HG02763 (cell line): ENCODE data around the gene TLE2.

ENCODE experiments used
- ATAC-seq: cut with Tn5 transposase; IDR thresholded peaks from one replicate; pipeline ENCODE4 v1.9.1; 2021; ENCODE audit warnings: mild to moderate bottlenecking, moderate library complexity; ENCODE audit not compliant: unreplicated experiment

TLE2 gene

DNA sequence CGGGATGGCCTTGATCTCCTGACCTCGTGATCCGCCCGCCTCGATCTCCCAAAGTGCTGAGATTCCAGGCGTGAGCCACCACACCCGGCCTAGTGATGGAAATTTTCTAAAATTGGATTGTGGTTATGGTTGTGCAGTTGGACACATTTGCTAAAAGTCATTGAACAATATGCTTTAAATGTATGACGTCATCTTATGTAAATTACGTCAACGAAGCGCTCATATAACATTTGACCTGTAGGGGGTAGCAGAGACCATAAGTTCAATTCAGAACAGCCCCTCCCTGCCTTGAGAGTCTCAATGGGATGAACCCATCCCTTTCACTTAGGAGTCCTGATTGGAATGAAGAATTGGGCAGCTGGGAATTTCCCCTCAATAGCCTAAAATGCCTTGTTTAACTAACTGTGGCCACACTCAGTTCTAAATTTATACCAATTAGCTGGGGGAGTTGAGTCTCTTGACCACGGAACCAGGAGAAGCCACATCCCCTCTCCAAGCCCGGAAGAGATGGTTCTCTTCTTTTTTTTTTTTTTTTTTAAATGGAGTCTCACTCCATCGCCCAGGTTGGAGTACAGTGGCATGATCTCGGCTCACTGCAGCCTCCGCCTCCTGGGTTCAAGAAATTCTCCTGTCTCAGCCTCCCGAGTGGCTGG is 66.9 kb downstream of the TLE2 start:
- ATAC-seq = no peak

DNA sequence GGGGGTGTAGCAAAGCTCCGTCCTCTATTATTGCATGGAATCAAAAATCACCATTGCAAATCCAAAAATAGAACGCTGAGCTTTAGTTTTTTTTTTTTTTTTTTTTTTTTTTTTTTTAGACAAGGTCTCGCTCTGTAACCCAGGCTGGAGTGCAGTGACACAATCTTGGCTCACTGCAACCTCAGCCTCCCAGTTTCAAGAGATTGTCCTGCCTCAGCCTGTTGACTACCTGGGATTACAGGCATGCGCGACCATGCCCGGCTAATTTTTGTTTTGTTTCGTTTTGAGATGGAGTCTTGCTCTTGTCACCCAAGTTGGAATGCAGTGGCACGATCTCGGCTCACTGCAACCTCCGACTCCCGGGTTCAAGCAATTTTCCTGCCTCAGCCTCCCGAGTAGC is 69.0 kb downstream of the TLE2 start:
- ATAC-seq = no peak

DNA sequence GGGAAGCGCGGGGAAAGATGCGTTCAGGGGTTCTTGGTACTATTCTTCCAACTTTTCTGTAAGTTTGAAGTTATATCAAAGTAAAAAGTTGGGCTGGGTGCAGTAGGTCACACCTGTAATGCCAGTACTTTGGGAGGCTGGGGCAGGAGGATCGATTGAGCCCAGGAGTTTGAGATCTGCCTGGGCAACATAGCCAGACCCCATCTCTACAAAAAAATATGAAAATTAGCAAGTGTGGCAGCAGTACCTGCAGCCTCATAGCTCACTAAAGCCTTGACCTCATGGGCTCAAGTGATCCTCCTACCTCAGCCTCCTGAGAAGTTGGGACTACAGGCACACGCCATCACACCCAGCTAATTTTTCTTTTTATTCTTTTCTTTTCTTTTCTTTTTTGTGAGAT is 71.9 kb downstream of the TLE2 start:
- ATAC-seq = no peak

DNA sequence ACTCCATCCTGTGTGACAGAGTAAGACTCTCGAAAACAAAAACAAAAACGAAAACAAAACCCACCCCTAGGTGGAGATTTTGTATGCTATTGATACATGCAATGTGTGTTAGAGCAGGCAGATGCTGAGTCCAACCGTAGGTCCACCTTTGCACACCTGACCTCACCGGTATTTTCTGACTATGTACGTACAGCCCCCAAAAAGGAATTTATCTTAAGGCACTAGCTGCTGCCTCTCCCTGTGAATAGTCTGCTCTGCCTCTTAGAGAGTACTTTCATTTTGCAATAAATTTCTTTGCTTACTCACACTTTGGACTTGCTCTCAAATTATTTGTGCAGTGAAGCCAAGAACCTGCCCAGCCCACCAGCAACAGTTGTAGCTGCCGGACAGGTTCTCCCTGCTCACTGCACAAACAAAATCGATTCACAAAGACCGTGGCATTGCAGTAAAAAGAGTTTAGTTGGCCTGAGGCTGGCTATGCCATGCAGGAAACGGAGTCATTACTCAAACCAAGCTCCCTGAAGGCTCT is 76.1 kb downstream of the TLE2 start:
- ATAC-seq = no peak

DNA sequence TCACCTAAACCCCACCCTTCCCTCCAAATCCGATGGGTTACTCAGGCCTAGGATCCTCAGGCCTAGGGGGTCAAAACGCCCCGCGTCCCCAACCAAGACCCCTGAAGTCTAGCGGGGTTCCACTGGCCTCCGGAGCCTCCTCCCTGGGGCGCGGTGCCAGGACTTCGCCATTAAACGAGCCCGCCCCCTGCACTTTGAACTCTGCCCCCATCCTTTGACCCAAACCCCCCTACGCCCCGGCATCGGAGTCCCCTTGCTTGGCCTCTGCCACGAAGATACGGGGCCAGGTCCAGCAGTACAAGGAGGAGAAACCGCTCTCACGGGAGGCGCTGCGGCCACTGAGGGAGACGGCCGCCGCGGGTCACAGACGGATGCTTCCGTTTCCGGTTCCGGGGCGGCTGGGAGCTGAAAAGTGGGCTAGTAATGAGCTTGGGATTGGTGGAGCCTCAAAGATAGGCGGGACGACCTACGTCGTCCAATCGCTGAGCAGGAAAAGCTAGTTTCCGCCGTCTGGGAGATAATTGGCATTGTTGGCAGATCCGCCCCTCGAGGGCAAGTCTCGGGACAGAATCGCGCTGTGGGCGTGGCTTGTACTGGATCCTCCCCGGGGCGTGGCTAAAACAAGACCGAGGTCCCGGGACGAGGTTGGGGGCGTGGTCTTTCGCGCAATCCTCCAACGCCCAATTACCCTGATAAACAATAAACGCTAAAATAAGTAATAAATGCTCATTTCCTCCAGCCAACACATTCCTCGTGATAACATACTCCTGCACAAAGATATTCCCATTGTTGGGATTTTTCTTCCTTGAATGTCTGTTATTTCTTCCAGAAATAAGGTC is 78.6 kb downstream of the TLE2 start:
- peak; percentile 95 for ATAC-seq

DNA sequence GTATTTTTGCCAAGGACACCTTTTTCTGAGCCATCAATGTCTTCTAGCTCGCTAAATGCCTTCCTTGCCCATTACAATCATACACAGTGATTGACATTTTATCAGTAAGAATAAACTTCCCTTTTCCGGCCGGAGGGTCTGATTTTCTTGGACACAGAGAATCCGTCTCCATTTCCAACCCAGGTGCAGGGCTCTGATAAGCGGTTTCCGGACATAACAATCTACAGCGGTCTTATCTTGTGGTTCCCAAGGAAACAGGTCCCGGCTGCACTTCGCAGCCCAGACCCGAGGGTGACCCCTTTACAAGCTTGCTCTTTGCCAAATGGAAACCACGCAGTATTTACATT is 79.2 kb downstream of the TLE2 start:
- ATAC-seq = no peak
